H1 (cell line): Measurements from ENCODE around the gene SERPINA12. TPM values are rescaled to one million over a fixed set of nuclear protein-coding genes. Genes with fewer than 3 reads are reported as not detected.

Experiments
- CTCF ChIA-PET: fragments of 300-600 bp; sonication (Branson Sonifier 250); formaldehyde crosslinking; loops from one replicate; lab custom pipeline; 2021; ENCODE audit not compliant: partially characterized antibody; lab: Charles Lee
- POLR2A ChIA-PET: fragments of 300-600 bp; sonication (Branson Sonifier 250); formaldehyde crosslinking; loops from one replicate; lab custom pipeline; 2021; ENCODE audit warnings: inconsistent platforms; ENCODE audit not compliant: partially characterized antibody; lab: Charles Lee
- DNase-seq, 2 experiments: peaks; one replicate each; pipeline versions ENCODE4 v3.0.0 to v3.0.0-alpha.2; 2010 to 2022; ENCODE audit warnings: low spot score in 2 of 2, low read depth in 1 of 2, mixed read lengths in 1 of 2
- FAIRE-seq: peaks from 2 replicates; lab custom pipeline; 2011; peaks lifted over from hg19 to GRCh38; lab: Jason Lieb, UNC
- H2AFZ ChIP-seq: 2 replicates; pipeline ENCODE4 v1.8.1; 2012; ENCODE audit warnings: low read length, inconsistent platforms
- H2AK5ac ChIP-seq: 2 replicates; pipeline ENCODE4 v1.6.1; 2013; ENCODE audit warnings: low read depth, low read length
- H2BK120ac ChIP-seq: replicated peaks from 2 replicates; pipeline ENCODE3; 2013; ENCODE audit warnings: low read depth, low read length, inconsistent platforms
- H2BK12ac ChIP-seq: 2 replicates; pipeline ENCODE4 v1.6.1; 2013; ENCODE audit warnings: low read depth, low read length
- H2BK15ac ChIP-seq: 2 replicates; pipeline ENCODE4 v1.6.1; 2013; ENCODE audit warnings: low read length
- H2BK20ac ChIP-seq: 2 replicates; pipeline ENCODE4 v1.6.1; 2013; ENCODE audit warnings: low read length
- H2BK5ac ChIP-seq: 2 replicates; pipeline ENCODE4 v1.6.1; 2013; ENCODE audit warnings: low read depth, low read length
- H3K14ac ChIP-seq: 2 replicates; pipeline ENCODE4 v1.6.1; 2013; ENCODE audit warnings: inconsistent platforms; ENCODE audit not compliant: insufficient read length
- H3K18ac ChIP-seq: 2 replicates; pipeline ENCODE4 v1.6.1; 2013; ENCODE audit warnings: low read length; ENCODE audit errors: extremely low read depth
- H3K23ac ChIP-seq: 2 replicates; pipeline ENCODE4 v1.6.1; 2013; ENCODE audit warnings: inconsistent platforms; ENCODE audit not compliant: insufficient read length
- H3K23me2 ChIP-seq: 2 replicates; pipeline ENCODE4 v1.6.1; 2013; ENCODE audit warnings: low read depth, low read length
- H3K27ac ChIP-seq: 2 replicates; pipeline ENCODE4 v1.6.1; 2011; ENCODE audit warnings: low read depth, low read length, inconsistent platforms
- H3K27me3 ChIP-seq, 4 experiments: replicated peaks in 1 of 4; 1 replicate in 1 of 4; 2 replicates in 3 of 4; pipeline versions ENCODE4 v1.6.1 to v1.8.1; 2011 to 2013; ENCODE audit warnings: low read length in 3 of 4, mild to moderate bottlenecking in 3 of 4, inconsistent platforms in 2 of 4, mixed read lengths in 2 of 4, moderate library complexity in 1 of 4; ENCODE audit not compliant: control insufficient read depth in 3 of 4, insufficient read depth in 3 of 4; ENCODE audit errors: extremely low read depth in 1 of 4
- H3K36me3 ChIP-seq, 4 experiments: 2 replicates each; pipeline versions ENCODE4 v1.6.1 to v1.8.1; 2011 to 2013; ENCODE audit warnings: mild to moderate bottlenecking in 4 of 4, low read length in 3 of 4, moderate library complexity in 2 of 4, control low read depth in 1 of 4, inconsistent platforms in 1 of 4; ENCODE audit not compliant: insufficient read depth in 4 of 4, control insufficient read depth in 2 of 4
- H3K4ac ChIP-seq: replicated peaks from 2 replicates; pipeline ENCODE3; 2013; ENCODE audit warnings: low read length, low read depth, mixed read lengths, inconsistent platforms; ENCODE audit not compliant: insufficient read length
- H3K4me1 ChIP-seq, 4 experiments: replicated peaks in 1 of 4; 1 replicate in 1 of 4; 2 replicates in 3 of 4; pipeline versions ENCODE4 v1.6.1 to v1.8.1; 2011 to 2013; ENCODE audit warnings: low read length in 3 of 4, inconsistent platforms in 2 of 4, mixed read lengths in 1 of 4; ENCODE audit not compliant: insufficient read depth in 4 of 4, control insufficient read depth in 3 of 4
- H3K4me2 ChIP-seq, 2 experiments: 2 replicates each; pipeline versions ENCODE4 v1.6.1 to v1.8.1; 2011 to 2013; ENCODE audit warnings: low read depth in 2 of 2, low read length in 2 of 2, control low read depth in 1 of 2, inconsistent platforms in 1 of 2, mild to moderate bottlenecking in 1 of 2; ENCODE audit not compliant: insufficient read depth in 1 of 2
- H3K4me3 ChIP-seq, 4 experiments: fragments of 200-600, 300-600 bp in 1 of 4; sonication (generic), shearing (Covaris generic), sonication (Bioruptor Twin) in 1 of 4; 2 replicates each; pipeline versions ENCODE4 v1.5.1 to v1.8.1; 2011 to 2016; ENCODE audit warnings: low read length in 4 of 4, low read depth in 3 of 4, control low read depth in 2 of 4, inconsistent platforms in 2 of 4, mild to moderate bottlenecking in 2 of 4, mixed read lengths in 1 of 4, moderate library complexity in 1 of 4; ENCODE audit not compliant: insufficient read depth in 2 of 4; ENCODE audit errors: extremely low read depth in 1 of 4
- H3K56ac ChIP-seq: replicated peaks from 2 replicates; pipeline ENCODE3; 2013; ENCODE audit warnings: low read depth, mild to moderate bottlenecking, mixed read lengths, low read length, inconsistent platforms; ENCODE audit not compliant: insufficient read length
- H3K79me1 ChIP-seq: 2 replicates; pipeline ENCODE4 v1.6.1; 2013; ENCODE audit warnings: low read depth, low read length, control low read depth
- H3K79me2 ChIP-seq, 2 experiments: 2 replicates each; pipeline versions ENCODE4 v1.6.1 to v1.8.1; 2012 to 2013; ENCODE audit warnings: low read length in 2 of 2, mild to moderate bottlenecking in 2 of 2, inconsistent platforms in 1 of 2; ENCODE audit not compliant: insufficient read depth in 2 of 2, control insufficient read depth in 1 of 2
- H3K9ac ChIP-seq, 4 experiments: replicated peaks in 1 of 4; 1 replicate in 1 of 4; 2 replicates in 3 of 4; pipeline versions ENCODE4 v1.6.1 to v1.8.1; 2011 to 2013; ENCODE audit warnings: low read depth in 3 of 4, low read length in 3 of 4, control low read depth in 2 of 4, mild to moderate bottlenecking in 2 of 4, moderate library complexity in 2 of 4, inconsistent platforms in 1 of 4; ENCODE audit errors: extremely low read depth in 1 of 4
- H3K9me3 ChIP-seq, 2 experiments: 2 replicates each; pipeline versions ENCODE4 v1.6.1 to v1.8.1; 2012 to 2013; ENCODE audit warnings: mild to moderate bottlenecking in 2 of 2, moderate library complexity in 2 of 2, control low read depth in 1 of 2, inconsistent platforms in 1 of 2, low read depth in 1 of 2, low read length in 1 of 2, mixed read lengths in 1 of 2; ENCODE audit not compliant: insufficient read depth in 2 of 2
- H4K20me1 ChIP-seq, 2 experiments: replicated peaks in 1 of 2; 2 replicates each; pipeline versions ENCODE3 to v1.8.1; 2011 to 2013; ENCODE audit warnings: inconsistent platforms in 2 of 2, low read length in 2 of 2, mild to moderate bottlenecking in 1 of 2; ENCODE audit not compliant: insufficient read depth in 2 of 2, control insufficient read depth in 1 of 2
- H4K5ac ChIP-seq: 2 replicates; pipeline ENCODE4 v1.6.1; 2013; ENCODE audit warnings: low read length, low read depth, mixed read lengths, inconsistent platforms; ENCODE audit not compliant: insufficient read length
- H4K8ac ChIP-seq: 2 replicates; pipeline ENCODE4 v1.8.0; 2013; ENCODE audit warnings: mild to moderate bottlenecking, moderate library complexity, low read length, inconsistent platforms; ENCODE audit not compliant: insufficient read depth; ENCODE audit errors: extremely low read depth
- H4K91ac ChIP-seq: replicated peaks from 2 replicates; pipeline ENCODE3; 2013; ENCODE audit warnings: low read length, mixed read lengths, inconsistent platforms; ENCODE audit not compliant: insufficient read length
- BCL11A ChIP-seq, 2 experiments: IDR thresholded peaks; one replicate each; pipeline ENCODE4 v1.6.1; 2011; ENCODE audit warnings: low read depth in 2 of 2, low read length in 2 of 2, mild to moderate bottlenecking in 2 of 2
- CTBP2 ChIP-seq: IDR thresholded peaks from 2 replicates; pipeline ENCODE4 v1.7.0; 2011; ENCODE audit warnings: borderline replicate concordance, mild to moderate bottlenecking, moderate library complexity, mixed read lengths, low read length; ENCODE audit not compliant: insufficient read depth, insufficient read length
- GTF2F1 ChIP-seq: IDR thresholded peaks from 2 replicates; pipeline ENCODE4 v1.6.1; 2012; ENCODE audit warnings: low read depth, low read length, improper control_type of control experiment, borderline replicate concordance
- POLR2A ChIP-seq, 2 experiments: IDR thresholded peaks; 1 replicate in 1 of 2; 2 replicates in 1 of 2; pipeline ENCODE4 v1.6.1; 2011; ENCODE audit warnings: low read depth in 2 of 2, low read length in 2 of 2, mild to moderate bottlenecking in 2 of 2; ENCODE audit errors: control extremely low read depth in 1 of 2
- POLR2AphosphoS5 ChIP-seq: IDR thresholded peaks from 2 replicates; pipeline ENCODE4 v1.6.1; 2011; ENCODE audit warnings: low read depth, low read length
- whole genome bisulfite sequencing, 2 experiments: shearing (Covaris generic) in 1 of 2; methylation state at CpG; one replicate each; pipeline versions ENCODE4 v1.1.6 to v1.1.7; 2013 to 2015; ENCODE audit warnings: low lambda C conversion rate in 2 of 2, mixed read lengths in 2 of 2, inconsistent platforms in 1 of 2, low coverage in 1 of 2, missing lambda C conversion rate in 1 of 2; ENCODE audit not compliant: insufficient replicate concordance in 2 of 2, insufficient coverage in 1 of 2, insufficient read length in 1 of 2; ENCODE audit errors: extremely low coverage in 1 of 2, missing lambda C conversion rate in 1 of 2; 5-methylcytosine and 5-hydroxymethylcytosine counted together
- polyA plus RNA-seq, 7 experiments: library from polyadenylated mRNA; depleted of rRNA in 3 of 7; stranded (reverse) in 5 of 7; unstranded in 2 of 7; fragments of >200 nt in 5 of 7; fragments of 200-250 nt in 2 of 7; gene quantifications; 1 replicate in 5 of 7; 2 replicates in 1 of 7; 4 replicates in 1 of 7; pipeline versions ENCODE4 v1.2.1 to v1.2.3, GENCODE V29; 2011 to 2013; ENCODE audit warnings: missing spikeins in 2 of 7, mixed read lengths in 2 of 7
- total RNA-seq: library from RNA; stranded (reverse); fragmentation: NEBNext Ultra II Directional; extraction: Animal tissue kit (Norgen Biotek cat#: 25700); gene quantifications from 2 replicates; pipeline ENCODE4 v1.2.1, GENCODE V29; 2021

SERPINA12 gene
- total and polyA plus RNA-seq, 2 of the 8 experiments (the other 6 are each of a cell fraction or from before 2014, with no cell fraction given): not detected

GRCh38 chr14:94466706-94467370, 42.4 kb downstream of the SERPINA12 start:
- H3K9me3 ChIP-seq: peaks cover 14 to 15% of the 10 kb centered on the region in 2 experiments
- peaks cover 6% of the 10 kb centered on the region; the same call in 1 of the 2 replicates for H3K23me2 ChIP-seq
- CTCF ChIA-PET: interaction anchor here (1.2 to 4.9 kb wide), 4 partner anchors 10 to 33 kb away, joined by 3 to 27 read pairs (median 5); no protein-coding TSS in a partner anchor
- H3K4me2 ChIP-seq: no peak overlapping the region
- H3K27ac ChIP-seq: no peak overlapping the region
- no peak overlapping the region for H3K18ac ChIP-seq
- H3K4me3 ChIP-seq: no peak overlapping the region
- no peak for TF ChIP-seq POLR2AphosphoS5
- no peak for TF ChIP-seq BCL11A (IDR thresholded peaks at IDR 0.05; ENCODE audit: low read depth in 2 of 2, low read length in 2 of 2)
- no peak for TF ChIP-seq GTF2F1
- TF ChIP-seq CTBP2: no peak
- TF ChIP-seq POLR2A (IDR thresholded peaks at IDR 0.05; ENCODE audit: control extremely low read depth in 1 of 2, low read depth in 2 of 2, low read length in 2 of 2): no peak
- POLR2A ChIA-PET: interaction anchor here (1.0 kb wide), 1 partner anchor 14 kb away, joined by 3 read pairs; no protein-coding TSS in a partner anchor
- no peak overlapping the region for H2BK15ac ChIP-seq
- no peaks in the 10 kb centered on the region for H4K20me1 ChIP-seq
- no peak overlapping the region for H4K8ac ChIP-seq
- no peaks in the 10 kb centered on the region for H3K27me3 ChIP-seq
- 75% methylated on average over 3 of the region's 3 CpGs; no CpG with 5 or more reads in 1 of the 2 experiments for WGBS, 2 experiments
- no peak overlapping the region for H3K56ac ChIP-seq
- no peak overlapping the region for H2AK5ac ChIP-seq
- no peaks in the 10 kb centered on the region for H3K36me3 ChIP-seq
- no peaks in the 10 kb centered on the region for H3K79me1 ChIP-seq
- FAIRE-seq (no peak), DNase-seq (no peak)
- H3K14ac ChIP-seq: no peak overlapping the region
- H3K4me1 ChIP-seq: no peaks in the 10 kb centered on the region
- no peak overlapping the region for H4K91ac ChIP-seq
- H3K4ac ChIP-seq: no peak overlapping the region
- no peak overlapping the region for H2BK5ac ChIP-seq
- H2BK12ac ChIP-seq: no peak overlapping the region
- no peak overlapping the region for H2BK20ac ChIP-seq
- no peak overlapping the region for H2BK120ac ChIP-seq
- H3K23ac ChIP-seq: no peak overlapping the region
- H4K5ac ChIP-seq: no peak overlapping the region
- H3K79me2 ChIP-seq: no peaks in the 10 kb centered on the region
- no peak overlapping the region for H2AFZ ChIP-seq
- no peak overlapping the region for H3K9ac ChIP-seq
